Endothelial cell (in vitro differentiated cells): ENCODE data around the gene TYW1. TPM values are rescaled to one million over a fixed set of nuclear protein-coding genes. Genes with fewer than 3 reads are reported as not detected.
A peak's percentile ranks its signal among the peaks of the same experiment; 100 is the strongest.
"Not testable (repeated sequence)": the region's sequence is repeated elsewhere in the genome, so short reads cannot be mapped to it uniquely, and the experiment has no call there.

ENCODE experiments used
- DNase-seq: peaks from one replicate; pipeline ENCODE4 v3.0.0; 2021; ENCODE audit warnings: low spot score
- H3K27ac Mint-ChIP-seq: one replicate; pipeline ENCODE4 v1.8.0; 2021; ENCODE audit warnings: mixed read lengths, inconsistent platforms; ENCODE audit not compliant: unreplicated experiment
- H3K27me3 Mint-ChIP-seq: one replicate; pipeline ENCODE4 v1.8.0; 2021; ENCODE audit warnings: mild to moderate bottlenecking, moderate library complexity, mixed read lengths, inconsistent platforms; ENCODE audit not compliant: unreplicated experiment
- H3K36me3 Mint-ChIP-seq: one replicate; pipeline ENCODE4 v1.8.0; 2021; ENCODE audit warnings: mild to moderate bottlenecking, low read depth, mixed read lengths, inconsistent platforms; ENCODE audit not compliant: unreplicated experiment
- H3K4me1 Mint-ChIP-seq: one replicate; pipeline ENCODE4 v1.8.0; 2021; ENCODE audit warnings: mild to moderate bottlenecking, mixed read lengths, inconsistent platforms; ENCODE audit not compliant: unreplicated experiment
- H3K4me3 Mint-ChIP-seq: one replicate; pipeline ENCODE4 v1.8.0; 2021; ENCODE audit warnings: mild to moderate bottlenecking, mixed read lengths, inconsistent platforms; ENCODE audit not compliant: unreplicated experiment
- H3K9me3 Mint-ChIP-seq: one replicate; pipeline ENCODE4 v1.8.0; 2021; ENCODE audit warnings: mixed read lengths, inconsistent platforms; ENCODE audit not compliant: unreplicated experiment
- total RNA-seq: library from RNA; stranded (reverse); fragmentation: NEBNext Ultra II Directional; extraction: Animal tissue kit (Norgen Biotek cat#: 25700); gene quantifications from one replicate; pipeline ENCODE4 v1.2.1, GENCODE V29; 2021; ENCODE audit not compliant: unreplicated experiment
- TF ChIP-seq, protein P1 (sequence below): fragments of 200-600 bp; sonication (generic); IDR thresholded peaks from one replicate; pipeline ENCODE4 v1.5.0; 2021; ENCODE audit warnings: antibody characterized with exemption; ENCODE audit not compliant: unreplicated experiment

Gene TYW1
- total RNA-seq, 1 donor from 2014 or later = 12.8 TPM

DNA sequence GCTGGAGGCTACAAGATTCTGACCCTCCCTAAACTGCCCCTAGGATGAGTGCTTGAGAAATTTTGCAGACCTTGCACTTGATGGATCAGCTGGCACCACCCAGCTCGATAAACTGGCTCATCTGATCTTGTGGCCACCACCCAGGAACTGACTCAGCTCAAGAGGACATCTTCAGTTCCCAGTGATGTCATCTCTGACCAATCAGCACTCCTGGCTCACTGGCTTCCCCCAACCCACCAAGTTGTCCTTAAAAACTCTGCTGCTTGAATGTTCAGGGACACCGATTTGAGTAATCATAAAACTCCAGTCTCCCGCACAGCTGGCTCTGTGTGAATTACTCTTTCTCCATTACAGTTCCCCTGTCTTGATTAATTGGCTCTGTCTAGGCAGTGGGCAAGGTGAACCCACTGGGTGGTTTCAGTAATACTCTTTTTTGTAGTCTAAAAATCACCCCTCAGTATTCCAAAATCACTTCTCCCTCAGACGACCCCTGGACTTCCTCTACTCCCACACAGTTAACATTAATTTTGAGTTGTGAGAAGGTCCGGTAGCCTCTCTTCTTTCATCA, 229.8 kb downstream of the TYW1 start:
- H3K27ac Mint-ChIP-seq, H3K27me3 Mint-ChIP-seq, H3K4me1 Mint-ChIP-seq, DNase-seq, H3K9me3 Mint-ChIP-seq, H3K4me3 Mint-ChIP-seq: not testable (repeated sequence)
- peaks cover 13% of the 10 kb centered on the region for H3K36me3 Mint-ChIP-seq

DNA sequence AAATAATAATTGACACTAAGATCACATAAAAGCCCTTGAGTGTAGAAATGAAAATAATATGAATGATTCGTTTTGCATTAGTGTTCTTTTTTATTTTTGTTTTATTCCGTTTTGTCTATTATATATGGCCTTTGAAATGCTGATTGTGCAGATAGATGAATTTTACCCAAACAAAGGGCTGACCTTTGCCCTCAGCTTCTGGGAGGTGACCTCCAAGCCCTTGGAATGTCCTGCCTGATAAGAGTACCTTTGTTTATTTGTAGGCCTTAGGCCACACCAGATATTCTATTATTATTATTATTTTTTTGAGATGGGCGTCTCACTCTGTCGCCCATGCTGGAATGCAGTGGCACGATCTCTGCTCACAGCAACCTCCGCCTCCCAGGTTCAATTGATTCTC, 230.3 kb downstream of the TYW1 start:
- not testable (repeated sequence) for DNase-seq, H3K4me3 Mint-ChIP-seq, H3K4me1 Mint-ChIP-seq, H3K27me3 Mint-ChIP-seq, H3K27ac Mint-ChIP-seq, H3K9me3 Mint-ChIP-seq
- H3K36me3 Mint-ChIP-seq = peaks cover 13% of the 10 kb centered on the region

DNA sequence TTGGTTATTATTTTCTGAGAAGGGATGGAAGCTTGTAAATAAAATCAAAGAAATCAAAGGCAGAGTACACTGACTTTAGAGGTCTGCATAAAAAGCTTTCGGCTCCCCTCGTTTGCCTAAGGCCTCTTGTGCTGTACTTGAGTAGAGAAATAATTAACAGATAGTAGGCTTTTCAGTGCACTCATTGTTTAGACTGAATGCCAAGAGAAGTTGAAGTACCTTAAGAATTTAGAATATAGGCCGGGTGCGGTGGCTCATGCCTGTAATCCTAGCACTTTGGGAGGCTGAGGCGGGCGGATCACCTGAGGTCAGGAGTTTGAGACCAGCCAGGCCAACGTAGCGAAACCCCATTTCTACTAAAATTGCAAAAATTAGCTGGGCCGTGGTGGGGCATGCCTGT, 232.4 kb downstream of the TYW1 start:
- not testable (repeated sequence) for H3K4me3 Mint-ChIP-seq, H3K27me3 Mint-ChIP-seq, H3K4me1 Mint-ChIP-seq, DNase-seq, H3K9me3 Mint-ChIP-seq, H3K27ac Mint-ChIP-seq
- peaks cover 13% of the 10 kb centered on the region for H3K36me3 Mint-ChIP-seq

DNA sequence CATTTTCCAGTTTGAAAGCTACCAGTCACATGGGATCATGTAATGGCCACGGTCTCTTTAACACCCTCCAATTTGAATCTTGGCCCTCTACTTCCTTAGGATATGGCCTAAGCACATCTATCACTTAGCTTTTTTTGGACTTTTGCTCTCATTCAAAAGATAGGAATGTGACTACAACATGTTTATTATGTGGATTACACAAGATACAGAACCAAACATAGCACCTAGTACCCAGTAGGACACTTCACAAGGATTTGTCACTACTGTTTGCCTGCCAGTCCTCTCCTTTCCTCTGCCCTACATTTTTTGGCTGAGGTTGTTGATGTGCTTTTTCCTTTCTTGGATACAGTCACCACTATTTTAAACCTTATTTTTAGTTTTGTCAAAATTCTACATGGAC, 233.4 kb downstream of the TYW1 start:
- H3K27me3 Mint-ChIP-seq, H3K4me3 Mint-ChIP-seq, DNase-seq, H3K27ac Mint-ChIP-seq, H3K9me3 Mint-ChIP-seq, H3K4me1 Mint-ChIP-seq: not testable (repeated sequence)
- peaks cover 13% of the 10 kb centered on the region for H3K36me3 Mint-ChIP-seq

DNA sequence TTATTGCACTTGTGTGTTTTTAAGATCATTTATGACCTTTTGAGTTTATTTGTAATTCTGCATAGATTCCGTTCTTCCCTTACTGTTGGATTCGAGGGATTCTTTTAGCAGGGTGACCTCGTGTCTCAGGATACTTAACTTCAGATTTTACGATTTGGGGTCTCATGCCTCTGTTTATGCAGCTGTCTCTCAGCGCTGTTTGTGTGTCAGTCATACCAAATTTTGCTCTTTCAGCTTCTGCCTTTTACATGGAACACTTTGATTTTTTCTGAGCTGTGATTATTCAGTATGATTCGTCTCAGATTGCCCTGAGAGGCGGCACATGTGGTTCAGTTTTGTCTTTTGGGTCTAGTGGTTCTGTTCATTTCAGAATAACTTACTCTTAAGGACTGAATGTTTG, 236.9 kb downstream of the TYW1 start:
- not testable (repeated sequence) for H3K27ac Mint-ChIP-seq, H3K27me3 Mint-ChIP-seq, DNase-seq, H3K9me3 Mint-ChIP-seq, H3K4me3 Mint-ChIP-seq
- H3K36me3 Mint-ChIP-seq = peaks cover 11% of the 10 kb centered on the region
- H3K4me1 Mint-ChIP-seq = peaks cover 13% of the 10 kb centered on the region

DNA sequence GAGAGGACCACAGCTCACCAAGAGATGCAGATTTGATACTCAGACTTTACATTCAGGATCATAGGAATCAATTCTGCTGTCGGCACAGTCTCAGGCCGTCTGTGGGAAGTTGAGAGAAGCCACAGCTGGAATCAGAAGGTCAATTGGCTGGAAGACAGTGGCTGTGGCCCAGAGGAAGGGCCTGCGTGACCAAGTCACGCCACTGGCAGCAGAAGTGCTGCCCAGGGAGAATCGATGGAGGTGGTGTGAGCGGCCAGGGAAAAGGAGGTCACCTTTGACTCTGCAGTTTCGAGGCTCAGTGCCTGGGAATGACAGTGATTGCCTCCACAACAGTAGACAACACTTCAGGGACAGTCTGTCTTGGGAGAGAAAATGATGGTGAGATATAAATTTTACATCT, 239.6 kb downstream of the TYW1 start:
- H3K27ac Mint-ChIP-seq = peak overlapping the region; percentile 88
- H3K36me3 Mint-ChIP-seq = peaks cover 10% of the 10 kb centered on the region
- H3K4me1 Mint-ChIP-seq = peaks cover 13% of the 10 kb centered on the region
- not testable (repeated sequence) for H3K27me3 Mint-ChIP-seq, H3K9me3 Mint-ChIP-seq, H3K4me3 Mint-ChIP-seq, DNase-seq

DNA sequence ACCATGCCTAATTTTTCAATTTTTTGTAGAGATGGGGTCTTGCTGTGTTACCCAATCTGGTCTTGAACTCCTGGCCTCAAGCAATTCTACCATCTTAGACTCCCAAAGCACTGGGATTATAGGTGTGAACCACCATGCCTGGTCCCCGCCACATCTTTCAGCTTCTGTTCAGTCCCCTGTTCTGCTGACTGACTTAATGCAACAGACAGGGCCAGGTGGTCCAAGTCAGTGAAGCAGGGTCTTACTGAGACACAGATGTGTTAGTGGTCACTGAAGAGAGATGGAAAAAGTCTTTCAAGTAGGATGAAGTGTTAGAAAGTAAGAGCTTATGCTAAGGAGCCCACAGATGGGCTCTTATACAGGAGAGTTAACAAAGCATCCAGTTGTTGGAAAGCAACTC, 246.2 kb downstream of the TYW1 start:
- H3K4me3 Mint-ChIP-seq, H3K27me3 Mint-ChIP-seq, DNase-seq, H3K27ac Mint-ChIP-seq, H3K36me3 Mint-ChIP-seq, H3K4me1 Mint-ChIP-seq, H3K9me3 Mint-ChIP-seq: not testable (repeated sequence)

DNA sequence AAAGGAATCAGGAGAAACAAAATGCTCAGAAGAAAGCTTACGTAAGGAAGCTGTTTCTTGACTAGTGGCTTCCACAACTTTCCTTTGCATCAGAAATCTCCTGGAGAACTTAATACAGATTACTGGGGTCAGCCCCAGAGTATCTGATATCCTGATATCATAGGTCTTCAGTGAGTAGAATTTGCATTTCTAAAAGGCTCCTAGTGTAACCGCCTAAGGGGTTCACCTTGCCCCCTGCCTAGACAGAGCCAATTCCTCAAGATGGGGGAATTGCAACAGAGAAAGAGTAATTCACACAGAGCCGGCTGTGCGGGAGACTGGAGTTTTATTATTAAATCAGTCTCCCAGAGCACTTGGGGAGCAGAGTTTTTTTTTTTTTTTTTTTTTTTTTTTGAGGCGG, 251.7 kb downstream of the TYW1 start:
- not testable (repeated sequence) for DNase-seq, H3K9me3 Mint-ChIP-seq, H3K4me3 Mint-ChIP-seq, H3K27ac Mint-ChIP-seq, H3K4me1 Mint-ChIP-seq, H3K27me3 Mint-ChIP-seq
- peaks cover 12% of the 10 kb centered on the region for H3K36me3 Mint-ChIP-seq

DNA sequence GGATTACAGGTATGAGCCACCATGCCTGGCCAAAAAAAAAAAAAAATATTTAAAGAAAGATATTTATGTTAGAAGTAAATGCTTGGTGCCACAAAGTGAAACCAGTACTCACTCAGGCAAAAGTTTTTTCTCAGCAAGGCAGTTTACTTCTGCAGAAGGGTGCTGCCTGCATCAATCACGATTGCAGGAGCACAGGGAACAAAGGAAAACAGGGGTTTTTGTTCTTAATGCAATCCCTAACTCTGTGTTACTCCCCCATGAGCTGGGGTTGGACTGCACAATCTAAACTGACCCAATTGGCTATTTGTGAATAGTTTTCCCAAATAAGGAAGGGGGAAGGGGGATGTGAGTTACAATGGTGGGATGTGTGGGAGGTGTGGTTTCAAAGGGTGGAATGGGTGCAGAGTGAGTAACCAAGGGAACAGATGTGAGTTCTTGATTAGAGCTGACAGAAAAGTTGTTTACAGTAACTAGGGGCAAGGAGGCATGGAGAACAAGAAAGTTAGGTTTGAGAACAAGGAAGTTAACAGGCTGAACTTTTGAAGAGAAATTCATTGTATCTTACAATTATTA, 255.4 kb downstream of the TYW1 start:
- Mint-ChIP-seq H3K4me1 (no peaks in the 10 kb centered on the region), H3K27me3 (peaks cover 2% of the 10 kb centered on the region), H3K9me3 (peaks cover 5% of the 10 kb centered on the region), H3K27ac (peak overlapping the region; percentile 19), H3K36me3 (peaks cover 14% of the 10 kb centered on the region), H3K4me3 (peak overlapping the region; percentile 50)
- TF ChIP-seq, protein P1, sequence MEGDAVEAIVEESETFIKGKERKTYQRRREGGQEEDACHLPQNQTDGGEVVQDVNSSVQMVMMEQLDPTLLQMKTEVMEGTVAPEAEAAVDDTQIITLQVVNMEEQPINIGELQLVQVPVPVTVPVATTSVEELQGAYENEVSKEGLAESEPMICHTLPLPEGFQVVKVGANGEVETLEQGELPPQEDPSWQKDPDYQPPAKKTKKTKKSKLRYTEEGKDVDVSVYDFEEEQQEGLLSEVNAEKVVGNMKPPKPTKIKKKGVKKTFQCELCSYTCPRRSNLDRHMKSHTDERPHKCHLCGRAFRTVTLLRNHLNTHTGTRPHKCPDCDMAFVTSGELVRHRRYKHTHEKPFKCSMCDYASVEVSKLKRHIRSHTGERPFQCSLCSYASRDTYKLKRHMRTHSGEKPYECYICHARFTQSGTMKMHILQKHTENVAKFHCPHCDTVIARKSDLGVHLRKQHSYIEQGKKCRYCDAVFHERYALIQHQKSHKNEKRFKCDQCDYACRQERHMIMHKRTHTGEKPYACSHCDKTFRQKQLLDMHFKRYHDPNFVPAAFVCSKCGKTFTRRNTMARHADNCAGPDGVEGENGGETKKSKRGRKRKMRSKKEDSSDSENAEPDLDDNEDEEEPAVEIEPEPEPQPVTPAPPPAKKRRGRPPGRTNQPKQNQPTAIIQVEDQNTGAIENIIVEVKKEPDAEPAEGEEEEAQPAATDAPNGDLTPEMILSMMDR = no peak
- DNase-seq = no peak

DNA sequence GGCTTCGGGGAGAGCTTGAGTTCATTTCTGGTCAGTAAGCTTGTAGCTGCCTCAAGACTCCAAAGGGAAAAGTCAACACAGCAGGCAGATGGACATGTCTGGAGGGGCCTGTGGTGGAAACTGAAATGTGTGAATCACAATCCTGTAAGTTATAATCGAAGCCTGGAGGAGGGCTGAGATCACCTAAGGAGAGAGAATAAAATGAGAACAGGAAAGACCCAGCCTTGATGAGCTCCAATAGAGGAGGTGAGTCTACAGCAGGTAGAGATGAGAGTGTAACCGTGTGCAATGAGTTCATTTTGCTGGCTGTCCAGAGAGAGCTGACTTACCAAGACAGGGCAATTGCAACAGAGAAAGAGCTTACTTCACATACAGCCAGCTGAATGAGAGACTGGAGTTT, 258.4 kb downstream of the TYW1 start:
- not testable (repeated sequence) for H3K27ac Mint-ChIP-seq, H3K9me3 Mint-ChIP-seq, DNase-seq, H3K4me1 Mint-ChIP-seq, H3K27me3 Mint-ChIP-seq, H3K4me3 Mint-ChIP-seq
- H3K36me3 Mint-ChIP-seq = peaks cover 16% of the 10 kb centered on the region

DNA sequence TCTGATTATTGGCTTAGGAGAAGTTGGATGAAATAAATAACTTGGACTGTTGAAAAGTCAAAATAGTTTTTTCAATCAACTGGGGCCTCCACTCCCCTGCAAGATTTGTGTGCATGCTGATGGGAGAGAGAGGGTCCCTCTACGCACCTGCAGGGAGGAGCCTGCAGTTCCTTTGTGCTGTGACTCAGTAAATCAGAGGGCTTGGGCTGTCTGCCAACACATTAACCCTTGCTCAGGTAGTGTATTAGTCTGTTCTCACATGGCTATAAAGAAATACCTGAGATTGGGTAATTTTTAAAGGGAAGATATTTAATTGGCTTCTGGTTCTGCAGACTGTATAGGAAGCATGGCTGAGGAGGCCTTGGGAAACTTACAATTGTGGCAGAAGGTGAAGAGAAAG, 261.1 kb downstream of the TYW1 start:
- H3K27ac Mint-ChIP-seq = not testable (repeated sequence)

More for the DNA sequence above, 261.1 kb downstream of the TYW1 start:
- H3K36me3 Mint-ChIP-seq = peaks cover 11% of the 10 kb centered on the region
- H3K9me3 Mint-ChIP-seq, H3K4me3 Mint-ChIP-seq, H3K27me3 Mint-ChIP-seq, H3K4me1 Mint-ChIP-seq, DNase-seq: not testable (repeated sequence)
